Right forelimb (tissue), 1 donor: Measurements from ENCODE around the gene SMIM36.
"Not testable (repeated sequence)": the region's sequence is repeated elsewhere in the genome, so short reads cannot be mapped to it uniquely, and the experiment has no call there.

Experiments used
- DNase-seq: peaks from one replicate; pipeline ENCODE4 v3.0.0-alpha.2; 2018

SMIM36 gene

DNA sequence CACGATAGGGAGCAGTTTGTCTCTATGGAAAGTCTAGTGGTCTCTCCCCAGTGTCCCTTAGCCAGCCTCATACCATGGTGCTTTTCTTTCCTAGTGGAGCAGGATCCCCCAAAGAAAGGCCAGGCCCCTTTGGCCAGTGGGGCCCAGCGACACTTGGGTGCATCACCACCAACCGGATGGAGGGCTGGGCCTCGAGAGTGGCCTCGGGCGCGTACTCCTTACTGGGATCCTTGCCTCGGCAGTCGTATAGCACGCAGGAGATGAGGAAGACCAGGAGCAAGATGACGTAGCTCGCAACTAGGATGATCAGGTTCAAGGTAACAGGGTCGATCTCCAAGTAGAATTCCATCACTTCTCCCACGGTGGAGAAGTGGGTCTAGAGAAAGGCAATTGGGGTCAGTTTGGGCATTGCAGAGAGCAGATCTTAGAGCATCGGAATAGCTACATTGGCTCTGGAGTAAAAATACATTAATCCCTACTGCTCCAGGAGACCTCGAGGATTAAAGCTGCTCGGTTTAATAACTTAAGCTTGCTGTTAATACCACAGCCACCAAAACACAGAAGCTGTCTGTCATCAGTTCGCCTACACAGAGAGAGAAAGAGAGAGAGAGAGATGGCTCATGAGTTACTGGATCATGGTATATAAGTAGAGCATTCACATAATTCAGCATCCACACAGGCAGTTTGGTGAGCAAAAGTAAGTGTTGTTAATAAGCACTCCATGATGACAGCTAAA lies at the start of gene SMIM36:
Gene SMIM36 (minus strand): TSS at position 467 of the 736 bp plus-strand sequence.
- DNase-seq, result no peak

- no peak for DNase-seq
Observed at GRCh38 chr17:55555772-55556171, 44.5 kb upstream of the SMIM36 start.

DNA sequence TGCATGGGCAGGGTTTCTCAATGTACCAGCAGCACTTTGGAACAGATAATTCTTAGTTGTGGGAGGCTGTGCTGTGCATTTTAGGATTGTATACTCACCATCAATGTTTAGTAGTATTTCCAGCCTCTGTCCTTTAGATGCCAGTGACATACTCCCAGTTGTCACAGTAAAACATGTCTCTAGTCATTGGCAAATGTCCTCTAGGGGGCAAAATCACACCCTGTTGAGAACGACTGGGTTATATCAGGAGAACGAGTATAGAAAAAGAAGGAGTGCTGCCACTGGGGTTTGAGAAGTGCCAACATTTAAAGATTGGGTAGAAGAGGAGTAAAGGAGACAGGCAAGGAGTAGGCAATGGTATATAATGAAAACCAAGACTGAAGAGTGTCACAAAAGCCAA lies 37.9 kb upstream of the SMIM36 start:
- no peak for DNase-seq

DNA sequence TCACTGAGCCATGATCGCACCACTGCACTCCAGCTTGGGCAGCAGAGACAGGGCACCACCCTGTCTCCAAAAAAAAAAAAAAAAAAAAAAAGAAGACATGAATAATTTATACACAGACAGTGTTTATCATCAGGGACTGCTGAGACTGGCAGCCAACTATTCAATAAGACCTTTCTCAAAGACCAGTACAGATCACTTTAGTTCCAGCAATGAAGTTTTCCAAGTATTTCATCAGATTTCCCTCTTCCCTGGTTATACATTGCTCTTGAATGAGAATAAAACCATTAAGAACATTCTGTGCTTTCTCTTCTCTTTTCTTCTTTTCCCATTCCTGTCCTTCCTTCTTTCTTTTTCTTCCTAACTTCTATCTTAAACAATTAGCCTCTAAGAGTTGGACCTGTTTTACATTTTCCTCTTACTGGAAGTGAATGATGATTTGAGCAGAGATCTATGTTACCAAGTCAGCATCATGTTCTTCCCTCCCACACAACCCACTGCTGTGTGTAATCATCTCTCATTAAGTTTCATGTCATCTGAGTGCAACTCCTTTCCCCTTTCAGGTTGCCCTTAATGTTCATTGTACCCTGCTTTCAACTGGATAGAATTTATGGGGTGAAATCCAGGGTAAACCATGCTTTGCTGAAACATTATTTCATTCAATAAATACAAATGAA lies 35.9 kb upstream of the SMIM36 start:
- no peak for DNase-seq

- no peak for DNase-seq
Observed at GRCh38 chr17:55546481-55546880, 35.2 kb upstream of the SMIM36 start.

DNA sequence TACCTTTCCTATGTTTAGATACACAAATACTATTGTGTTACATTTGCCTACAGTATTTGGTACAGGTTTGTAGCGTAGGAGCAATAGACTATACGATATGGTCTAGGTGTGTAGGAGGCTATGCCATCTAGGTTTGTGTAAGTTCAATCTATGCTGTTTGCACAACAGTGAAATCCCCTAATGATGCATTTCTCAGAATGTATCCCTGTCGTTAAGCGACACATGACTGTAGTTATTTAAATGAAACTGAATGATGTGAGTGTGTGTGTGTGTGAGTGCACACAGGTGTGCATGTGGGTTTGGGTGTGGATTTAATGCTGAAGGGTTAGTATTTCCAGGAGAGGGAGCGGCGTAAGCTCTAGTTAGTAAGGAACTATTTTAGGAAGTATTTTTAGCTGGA lies 34.6 kb upstream of the SMIM36 start:
- no peak for DNase-seq

DNA sequence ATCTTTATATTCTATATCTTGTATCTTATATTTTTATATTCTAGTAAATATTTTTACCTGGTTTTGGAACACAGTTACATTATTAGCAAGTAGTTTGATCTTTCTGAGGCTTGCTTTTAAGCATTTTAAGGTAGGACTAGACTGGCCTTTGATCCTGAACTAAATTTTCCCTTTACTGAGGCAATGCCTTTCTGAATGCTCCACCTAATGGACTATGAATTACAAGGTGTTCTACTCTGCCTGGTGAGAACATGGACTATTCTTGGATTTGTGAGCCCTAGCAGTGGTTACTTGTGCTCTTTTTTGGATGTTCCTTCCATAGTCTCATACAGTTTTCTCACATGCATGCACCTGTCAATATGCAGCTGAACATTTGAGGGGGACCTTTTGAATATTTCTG lies 32.5 kb upstream of the SMIM36 start:
- DNase-seq, result no peak

- no peak for DNase-seq
Observed at GRCh38 chr17:55540414-55541091, 29.3 kb upstream of the SMIM36 start.

DNA sequence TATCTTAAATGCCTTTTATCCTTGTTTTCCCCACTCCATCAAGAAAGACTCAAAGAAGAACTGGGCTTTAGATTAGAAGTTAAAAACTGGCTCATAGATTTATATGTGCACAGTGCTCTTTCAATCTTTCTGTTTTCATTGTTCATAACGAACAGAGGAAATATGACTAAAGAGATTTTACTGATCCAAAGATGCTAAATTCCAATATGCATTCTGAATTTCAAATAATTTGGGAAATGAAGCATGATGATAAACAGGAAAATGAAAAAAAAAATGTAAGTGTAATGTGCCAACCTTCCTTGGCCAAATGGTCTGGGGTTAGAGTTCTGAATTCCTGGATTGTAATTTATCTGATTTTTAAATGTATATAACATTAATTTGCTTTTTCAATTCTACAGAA lies 25.0 kb upstream of the SMIM36 start:
- DNase-seq, result no peak

- DNase-seq, result no peak
Observed at GRCh38 chr17:55533608-55534007, 22.4 kb upstream of the SMIM36 start.

- DNase-seq, result no peak
Observed at GRCh38 chr17:55532670-55533069, 21.4 kb upstream of the SMIM36 start.

DNA sequence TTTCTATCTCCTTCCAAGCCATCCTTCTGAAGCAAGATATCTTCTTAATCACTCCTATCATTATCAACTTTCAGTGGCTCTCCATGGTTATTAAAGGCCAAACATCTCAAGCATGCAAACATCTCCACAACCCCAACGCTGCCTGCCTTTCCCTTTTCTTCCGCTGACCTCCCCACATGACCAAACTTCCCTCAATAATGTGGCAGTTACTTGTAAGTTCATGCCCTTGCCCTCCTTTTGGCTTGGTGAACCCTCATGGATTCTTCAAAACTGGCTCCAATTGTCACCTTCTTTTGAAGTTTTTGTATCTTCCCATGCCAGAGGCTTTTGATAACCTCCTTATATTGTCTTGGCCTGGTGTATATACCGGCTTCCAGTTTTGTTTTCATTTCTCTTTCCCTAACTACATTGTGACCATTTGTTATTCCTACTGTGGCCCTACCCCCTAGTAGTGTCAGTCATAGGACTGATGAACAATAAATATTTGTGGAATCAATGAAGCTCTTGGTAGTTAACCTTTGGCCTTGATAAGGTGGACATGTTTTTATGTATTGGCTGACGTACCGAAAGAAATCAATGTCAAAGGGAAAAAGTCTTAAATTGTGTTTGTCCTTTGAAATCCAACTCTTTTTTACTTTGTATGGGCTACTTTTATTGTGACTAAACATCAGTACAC lies 19.9 kb upstream of the SMIM36 start:
- DNase-seq, result no peak

GRCh38 chr17:55530064-55530463 lies 18.8 kb upstream of the SMIM36 start:
- no peak for DNase-seq

GRCh38 chr17:55527540-55528118 lies 16.4 kb upstream of the SMIM36 start:
- peak; percentile 56 for DNase-seq

DNA sequence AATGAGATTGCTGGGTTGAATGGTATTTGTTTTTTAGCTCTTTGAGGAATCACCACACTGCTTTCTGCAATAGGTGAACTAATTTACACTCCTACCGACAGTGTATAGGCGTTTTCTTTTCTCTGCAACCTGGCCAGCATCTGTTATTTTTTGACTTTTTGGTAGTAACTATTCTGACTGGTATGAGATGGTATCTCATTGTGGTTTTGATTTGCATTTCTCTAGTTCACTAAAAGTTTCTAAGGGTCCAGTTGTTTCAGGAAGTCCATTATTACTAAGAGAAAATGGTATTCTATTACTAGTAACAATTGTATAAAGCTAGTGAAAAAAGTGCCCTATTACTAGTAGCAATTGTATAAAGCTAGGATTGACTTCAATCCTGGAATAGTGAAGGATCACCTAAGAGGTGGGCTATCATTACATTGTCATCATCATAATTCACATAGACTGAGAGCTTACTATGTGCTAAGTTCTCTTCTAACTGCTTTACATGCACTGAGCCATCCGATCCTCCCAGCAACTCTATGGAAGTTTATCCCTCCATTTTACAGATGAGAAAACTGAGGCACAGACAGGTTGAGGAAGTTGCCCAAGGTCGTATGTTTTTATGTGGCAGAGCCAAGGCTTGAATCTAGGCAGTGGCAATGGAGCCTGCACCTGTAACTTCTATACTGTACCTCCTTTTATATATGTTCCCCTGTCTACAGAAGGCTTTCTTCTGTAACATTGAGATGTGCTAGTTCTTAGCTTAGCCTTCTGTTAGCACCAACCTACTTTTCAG lies 13.4 kb upstream of the SMIM36 start:
- DNase-seq, result no peak

- DNase-seq, result not testable (repeated sequence)
Observed at GRCh38 chr17:55523032-55523431, 11.8 kb upstream of the SMIM36 start.

DNA sequence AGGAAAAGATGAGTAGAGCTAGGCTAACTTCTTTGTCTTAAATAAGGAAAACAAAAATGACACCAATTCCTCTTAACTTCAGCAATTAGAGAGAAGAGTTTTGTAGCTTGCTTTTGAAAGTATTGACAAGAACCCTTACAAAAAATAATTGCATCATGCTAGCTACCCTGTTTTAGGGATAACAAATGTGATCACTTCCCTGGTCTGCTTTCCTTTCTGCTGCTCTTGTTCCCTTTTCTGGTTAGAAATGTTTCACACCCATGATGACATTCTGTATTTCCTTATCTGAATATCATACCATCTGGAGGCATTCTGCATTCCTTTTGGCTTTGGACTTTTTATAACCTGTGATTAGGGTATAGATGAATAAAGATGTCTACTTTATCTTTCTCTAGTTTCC lies 9.9 kb upstream of the SMIM36 start:
- DNase-seq, result no peak

DNA sequence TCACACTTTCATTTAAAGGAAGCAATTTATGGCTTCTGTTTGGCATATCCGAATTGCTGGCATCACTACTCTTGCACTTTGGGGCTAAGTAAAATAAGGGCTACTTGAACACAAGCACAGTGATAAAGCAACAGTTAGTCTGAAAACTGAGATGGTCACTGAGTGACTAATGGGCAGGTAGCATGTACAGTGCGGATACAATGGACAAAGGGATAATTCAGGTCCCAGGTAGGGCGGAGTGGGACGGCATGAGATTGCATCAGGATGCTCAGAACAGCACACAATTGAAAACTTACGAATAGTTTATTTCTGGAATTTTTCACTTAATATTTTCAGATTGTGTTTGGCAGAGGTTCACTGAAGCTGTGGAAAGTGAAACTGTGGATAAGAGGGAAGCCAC lies 9.2 kb upstream of the SMIM36 start:
- DNase-seq, result no peak

GRCh38 chr17:55518510-55518909 lies 7.3 kb upstream of the SMIM36 start:
- no peak for DNase-seq

DNA sequence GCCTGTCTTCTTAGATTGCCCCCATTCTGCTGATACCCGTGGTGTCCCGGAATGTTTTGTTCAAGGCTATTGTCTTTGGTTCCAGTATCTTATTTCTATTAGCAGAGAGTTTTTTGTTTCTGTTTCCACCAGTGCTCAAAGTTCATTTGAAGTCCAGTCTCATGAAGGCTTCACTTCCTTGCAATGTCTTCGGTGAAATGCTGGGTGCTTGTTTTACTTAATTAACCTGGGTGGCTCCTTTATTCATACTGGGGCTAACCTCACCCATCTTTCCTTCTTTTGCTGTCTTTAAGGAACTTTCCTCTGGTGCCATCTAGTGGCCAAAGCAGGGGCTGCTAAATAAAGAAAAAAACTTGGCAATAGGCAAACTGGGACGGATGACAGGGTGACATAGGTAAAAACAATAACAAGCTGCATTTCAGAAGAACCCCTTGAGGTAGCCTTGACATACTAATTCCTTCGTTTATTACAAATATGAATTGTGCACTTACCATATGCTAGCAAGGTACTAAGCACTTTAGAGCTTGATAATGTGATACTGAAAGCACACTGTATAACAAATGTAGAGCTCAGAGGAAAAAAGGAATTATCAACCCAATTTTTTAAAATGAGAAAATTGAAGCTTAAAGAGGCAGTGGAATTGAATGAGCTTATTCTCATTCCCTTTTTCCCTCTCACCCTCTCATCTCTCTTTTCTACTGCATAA lies 2.8 kb upstream of the SMIM36 start:
- peak; percentile 81 for DNase-seq

DNA sequence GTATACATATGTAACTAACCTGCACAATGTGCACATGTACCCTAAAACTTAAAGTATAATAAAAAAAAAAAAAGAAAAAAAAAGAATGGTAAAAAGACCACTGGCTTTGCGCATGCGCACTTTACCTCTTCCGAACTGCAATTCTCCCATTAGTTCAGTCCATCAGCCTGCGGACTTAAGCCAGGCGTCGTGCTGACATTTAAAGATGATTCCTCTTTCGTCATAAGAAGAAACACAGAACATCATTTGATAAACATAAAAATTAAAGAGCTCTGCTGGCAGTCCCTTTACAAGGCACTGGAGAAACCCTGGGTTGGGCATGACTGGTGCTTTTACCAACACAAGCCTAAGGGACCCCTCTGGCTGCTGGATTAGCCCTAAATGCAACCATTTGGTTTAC lies 3.6 kb downstream of the SMIM36 start:
- not testable (repeated sequence) for DNase-seq

DNA sequence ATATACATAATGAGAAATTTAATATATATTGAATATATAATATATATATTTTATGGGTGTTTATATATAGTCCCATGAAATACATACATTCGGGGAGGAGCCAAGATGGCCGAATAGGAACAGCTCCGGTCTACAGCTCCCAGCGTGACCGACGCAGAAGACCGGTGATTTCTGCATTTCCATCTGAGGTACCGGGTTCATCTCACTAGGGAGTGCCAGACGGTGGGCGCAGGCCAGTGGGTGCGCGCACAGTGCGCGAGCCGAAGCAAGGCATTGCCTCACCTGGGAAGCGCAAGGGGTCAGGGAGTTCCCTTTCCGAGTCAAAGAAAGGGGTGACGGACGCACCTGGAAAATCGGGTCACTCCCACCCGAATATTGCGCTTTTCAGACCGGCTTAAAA lies 9.6 kb downstream of the SMIM36 start:
- not testable (repeated sequence) for DNase-seq
